ENCODE results near the gene TMSB10. TPM values are rescaled to one million over a fixed set of nuclear protein-coding genes. Genes with fewer than 3 reads are reported as not detected.

TMSB10 gene
- total and polyA plus RNA-seq, 4 donors = 225 to 518 (median 256) TPM

GRCh38 chr2:84897773-84898172 lies 7.7 kb upstream of the TMSB10 start:
- 83% methylated on average over 1 of the region's 1 CpG for WGBS

DNA sequence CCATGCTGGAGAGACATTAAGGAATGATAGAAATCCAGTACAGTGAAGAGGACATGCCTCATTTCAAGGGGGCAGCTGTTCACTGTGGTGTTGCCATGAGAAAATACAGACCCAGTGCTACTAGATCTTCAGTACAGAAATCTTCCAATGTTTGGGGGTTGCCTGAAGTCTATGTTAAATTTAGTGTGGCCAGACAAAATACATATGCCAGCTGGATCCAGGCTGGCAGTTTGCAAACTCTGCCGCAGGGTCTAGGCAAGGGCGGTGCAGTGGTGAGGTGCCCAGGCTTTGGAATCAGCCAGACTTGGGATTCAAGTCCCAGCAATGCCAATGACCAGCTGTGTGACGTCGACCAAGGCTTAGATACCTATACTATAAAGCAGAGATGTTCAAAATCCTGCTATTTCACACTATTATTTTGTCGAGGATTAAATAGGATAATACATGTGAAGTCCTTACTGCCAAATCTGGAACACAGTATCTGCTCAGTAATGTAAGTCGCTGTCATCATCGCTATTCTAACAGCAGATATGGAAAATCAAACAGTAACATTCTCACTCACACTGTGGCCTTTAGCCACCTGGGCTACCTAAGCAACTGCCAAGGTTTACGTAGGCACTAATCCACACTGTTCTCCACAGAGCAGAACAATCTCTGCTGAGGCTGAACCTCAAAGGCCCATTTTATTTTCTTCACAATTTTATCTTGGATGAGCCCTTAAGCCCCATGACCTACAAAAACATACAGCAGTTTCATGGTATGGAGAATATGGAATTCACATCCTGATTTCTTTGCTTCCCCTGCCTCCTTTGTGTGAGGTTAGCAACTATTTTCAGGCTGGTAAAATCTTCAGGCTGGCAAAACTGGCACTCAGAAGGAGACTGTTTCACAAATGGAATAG lies 5.9 kb upstream of the TMSB10 start:
- Histone ChIP-seq H3K36me3 (ENCODE audit: control insufficient read depth in 4 of 4, insufficient read depth in 3 of 4, low read depth in 1 of 4, low read length in 3 of 4) (no peaks in the 10 kb centered on the region), H3K4me1 (ENCODE audit: control insufficient read depth in 4 of 4, insufficient read depth in 4 of 4, low read length in 3 of 4) (peaks cover 0 to 1% (median under 1%) of the 10 kb centered on the region in 4 donors)
- 85% methylated on average over 8 of the region's 8 CpGs for WGBS

More at GRCh38 chr2:84897773-84898172, 7.7 kb upstream of the TMSB10 start:
- Histone ChIP-seq H3K4me3 (ENCODE audit: low read depth in 1 of 3, low read length in 3 of 3) (no peak overlapping the region), H3K9me3 (ENCODE audit: control insufficient read depth in 4 of 4, low read length in 3 of 4) (no peaks in the 10 kb centered on the region), H3K36me3 (ENCODE audit: control insufficient read depth in 4 of 4, insufficient read depth in 3 of 4, low read depth in 1 of 4, low read length in 3 of 4) (no peaks in the 10 kb centered on the region), H3K4me1 (ENCODE audit: control insufficient read depth in 4 of 4, insufficient read depth in 4 of 4, low read length in 3 of 4) (no peaks in the 10 kb centered on the region), H3K27me3 (ENCODE audit: control insufficient read depth in 4 of 4, insufficient read depth in 4 of 4, low read length in 3 of 4) (no peaks in the 10 kb centered on the region), H3K9ac (ENCODE audit: low read depth in 1 of 2, low read length in 2 of 2) (no peak overlapping the region), H3K27ac (ENCODE audit: low read depth in 1 of 2, low read length in 2 of 2) (no peak overlapping the region)
- TF ChIP-seq HNF4A (conservative IDR thresholded peaks at IDR 0.05) (no peak), NR2F2 (IDR thresholded peaks at IDR 0.05) (no peak), GABPA (IDR thresholded peaks at IDR 0.05 in 1 of 2, conservative IDR thresholded peaks at IDR 0.05 in 1 of 2) (no peak), TAF1 (conservative IDR thresholded peaks at IDR 0.05) (no peak), YY1 (IDR thresholded peaks at IDR 0.05) (no peak), CTCF (IDR thresholded peaks at IDR 0.05; ENCODE audit: low read depth, low read length, missing input control) (no peak)
- no peak for DNase-seq (ENCODE audit: low spot score)

More for the DNA sequence above, 5.9 kb upstream of the TMSB10 start:
- Histone ChIP-seq H3K27me3 (ENCODE audit: control insufficient read depth in 4 of 4, insufficient read depth in 4 of 4, low read length in 3 of 4) (no peaks in the 10 kb centered on the region), H3K27ac (ENCODE audit: low read depth in 1 of 2, low read length in 2 of 2) (no peak overlapping the region), H3K9me3 (ENCODE audit: control insufficient read depth in 4 of 4, low read length in 3 of 4) (no peaks in the 10 kb centered on the region), H3K4me3 (ENCODE audit: low read depth in 1 of 3, low read length in 3 of 3) (no peak overlapping the region), H3K9ac (ENCODE audit: low read depth in 1 of 2, low read length in 2 of 2) (no peak overlapping the region)
- TF ChIP-seq FOXA2 (IDR thresholded peaks at IDR 0.05) (no peak), HNF4A (conservative IDR thresholded peaks at IDR 0.05) (no peak), GABPA (IDR thresholded peaks at IDR 0.05 in 1 of 2, conservative IDR thresholded peaks at IDR 0.05 in 1 of 2) (no peak), RXRA (IDR thresholded peaks at IDR 0.05) (no peak), CTCF (IDR thresholded peaks at IDR 0.05; ENCODE audit: low read depth, low read length, missing input control) (no peak), JUND (IDR thresholded peaks at IDR 0.05) (no peak), HNF4G (IDR thresholded peaks at IDR 0.05) (no peak), YY1 (IDR thresholded peaks at IDR 0.05) (no peak), NR2F2 (IDR thresholded peaks at IDR 0.05) (no peak), EGR1 (IDR thresholded peaks at IDR 0.05; ENCODE audit: low read depth in 2 of 2) (no peak), RAD21 (IDR thresholded peaks at IDR 0.05) (no peak), FOXA1 (IDR thresholded peaks at IDR 0.05) (no peak), ATF3 (IDR thresholded peaks at IDR 0.05) (no peak), SP1 (IDR thresholded peaks at IDR 0.05) (no peak), REST (IDR thresholded peaks at IDR 0.05) (no peak), TAF1 (conservative IDR thresholded peaks at IDR 0.05) (no peak)
- TF ChIP-seq, protein P1, sequence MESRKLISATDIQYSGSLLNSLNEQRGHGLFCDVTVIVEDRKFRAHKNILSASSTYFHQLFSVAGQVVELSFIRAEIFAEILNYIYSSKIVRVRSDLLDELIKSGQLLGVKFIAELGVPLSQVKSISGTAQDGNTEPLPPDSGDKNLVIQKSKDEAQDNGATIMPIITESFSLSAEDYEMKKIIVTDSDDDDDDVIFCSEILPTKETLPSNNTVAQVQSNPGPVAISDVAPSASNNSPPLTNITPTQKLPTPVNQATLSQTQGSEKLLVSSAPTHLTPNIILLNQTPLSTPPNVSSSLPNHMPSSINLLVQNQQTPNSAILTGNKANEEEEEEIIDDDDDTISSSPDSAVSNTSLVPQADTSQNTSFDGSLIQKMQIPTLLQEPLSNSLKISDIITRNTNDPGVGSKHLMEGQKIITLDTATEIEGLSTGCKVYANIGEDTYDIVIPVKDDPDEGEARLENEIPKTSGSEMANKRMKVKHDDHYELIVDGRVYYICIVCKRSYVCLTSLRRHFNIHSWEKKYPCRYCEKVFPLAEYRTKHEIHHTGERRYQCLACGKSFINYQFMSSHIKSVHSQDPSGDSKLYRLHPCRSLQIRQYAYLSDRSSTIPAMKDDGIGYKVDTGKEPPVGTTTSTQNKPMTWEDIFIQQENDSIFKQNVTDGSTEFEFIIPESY (IDR thresholded peaks at IDR 0.05) = no peak
- TF ChIP-seq, protein P2, sequence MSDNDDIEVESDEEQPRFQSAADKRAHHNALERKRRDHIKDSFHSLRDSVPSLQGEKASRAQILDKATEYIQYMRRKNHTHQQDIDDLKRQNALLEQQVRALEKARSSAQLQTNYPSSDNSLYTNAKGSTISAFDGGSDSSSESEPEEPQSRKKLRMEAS (IDR thresholded peaks at IDR 0.05) = no peak
- no peak for DNase-seq (ENCODE audit: low spot score)

Data from liver (tissue), 9 donors.